K562 (cell line): ENCODE measurements around the gene TGDS. TPM values are rescaled to one million over a fixed set of nuclear protein-coding genes. Genes with fewer than 3 reads are reported as not detected.

Experiments used
- ARID4B ChIP-seq: sonication (generic); formaldehyde crosslinking; IDR thresholded peaks from 2 replicates; pipeline ENCODE4 v1.8.0; 2022; ENCODE audit warnings: mild to moderate bottlenecking, missing genetic modification reagents
- CTCF ChIP-seq, 3 experiments: IDR thresholded peaks in 2 of 3; conservative IDR thresholded peaks in 1 of 3; 2 replicates each; pipeline ENCODE4 v1.5.1; 2011 to 2012; ENCODE audit warnings: low read length in 3 of 3, mild to moderate bottlenecking in 3 of 3, control low read depth in 2 of 3, improper control_type of control experiment in 1 of 3, inconsistent platforms in 1 of 3, low read depth in 1 of 3, mixed read lengths in 1 of 3, moderate library complexity in 1 of 3; ENCODE audit not compliant: insufficient read depth in 2 of 3
- DMBX1 ChIP-seq: fragments of 250-450 bp; sonication (Bioruptor Pico); IDR thresholded peaks from 2 replicates; pipeline ENCODE4 v1.8.0; 2022; ENCODE audit warnings: inconsistent platforms, mild to moderate bottlenecking, moderate library complexity, borderline replicate concordance
- ETV1 ChIP-seq: fragments of 450-650 bp; conservative IDR thresholded peaks from 2 replicates; pipeline ENCODE4 v1.6.1; 2016; ENCODE audit warnings: missing genetic modification characterization, control low read depth, low read depth, missing compliant biosample characterization
- HNRNPUL1 ChIP-seq: fragments of 200-400 bp; formaldehyde crosslinking; IDR thresholded peaks from 2 replicates; pipeline ENCODE4 v1.6.1; 2017; ENCODE audit warnings: low read length
- ILF3 ChIP-seq: fragments of 450-650 bp; IDR thresholded peaks from 2 replicates; pipeline ENCODE4 v1.6.1; 2018; ENCODE audit warnings: antibody characterized with exemption, mild to moderate bottlenecking, moderate library complexity, borderline replicate concordance
- MED1 ChIP-seq: sonication (generic); formaldehyde crosslinking; IDR thresholded peaks from 2 replicates; pipeline ENCODE4 v1.8.1; 2023; ENCODE audit warnings: missing genetic modification reagents, borderline replicate concordance
- NCOR1 ChIP-seq: fragments of 450-650 bp; IDR thresholded peaks from 2 replicates; pipeline ENCODE4 v1.6.1; 2016; ENCODE audit warnings: mild to moderate bottlenecking, moderate library complexity
- RBM25 ChIP-seq: fragments of 200-400 bp; formaldehyde crosslinking; IDR thresholded peaks from 2 replicates; pipeline ENCODE4 v1.6.1; 2018; ENCODE audit warnings: low read length, low read depth, moderate library complexity; ENCODE audit not compliant: severe bottlenecking
- SFPQ ChIP-seq: fragments of 200-400 bp; formaldehyde crosslinking; IDR thresholded peaks from 2 replicates; pipeline ENCODE4 v1.6.1; 2017; ENCODE audit warnings: mild to moderate bottlenecking, low read depth, low read length, moderate library complexity
- TAF9B ChIP-seq: fragments of 450-650 bp; IDR thresholded peaks from 2 replicates; pipeline ENCODE4 v1.6.1; 2018; ENCODE audit warnings: mild to moderate bottlenecking; ENCODE audit not compliant: partially characterized antibody
- ZBTB17 ChIP-seq: fragments of 450-650 bp; formaldehyde crosslinking; IDR thresholded peaks from 2 replicates; pipeline ENCODE4 v1.4.0; 2020; ENCODE audit warnings: mild to moderate bottlenecking
- ZBTB7A ChIP-seq: IDR thresholded peaks from 2 replicates; pipeline ENCODE4 v1.6.1; 2011; ENCODE audit warnings: low read depth, mild to moderate bottlenecking, low read length, moderate library complexity, borderline replicate concordance; ENCODE audit not compliant: control insufficient read depth
- ZNF224 ChIP-seq: sonication (generic); formaldehyde crosslinking; IDR thresholded peaks from 2 replicates; pipeline ENCODE4 v1.8.0; 2022; ENCODE audit warnings: mild to moderate bottlenecking, missing genetic modification reagents
- polyA plus RNA-seq, 8 experiments: library from polyadenylated mRNA; depleted of rRNA in 4 of 8; stranded (reverse) in 5 of 8; unstranded in 3 of 8; fragments of >200 nt; fragmentation: Nextera tagmentation in 2 of 8; fragmentation: Illumina TruSeq in 1 of 8; extraction: Ambion mirVana in 2 of 8; extraction: Trizol in 1 of 8; gene quantifications; 2 replicates each; pipeline versions ENCODE4 v1.2.1 to v1.2.3, GENCODE V29; 2011 to 2014; ENCODE audit warnings: inconsistent platforms in 1 of 8, missing spikeins in 1 of 8
- total RNA-seq, 7 experiments: library from RNA; depleted of rRNA in 6 of 7; stranded (reverse); fragments of >200 nt in 6 of 7; fragmentation: Illumina TruSeq in 2 of 7; extraction: Trizol in 2 of 7; gene quantifications; 2 replicates each; pipeline versions ENCODE4 v1.2.1 to v1.2.3, GENCODE V29; 2011 to 2021; ENCODE audit warnings: low replicate concordance in 1 of 7
- TF ChIP-seq, protein P1 (sequence below): fragments of 450-650 bp; IDR thresholded peaks from 2 replicates; pipeline ENCODE4 v1.6.1; 2018; ENCODE audit not compliant: partially characterized antibody

TGDS gene
- total and polyA plus RNA-seq, 9 of the 15 experiments (the other 6 are each of a cell fraction or from before 2014, with no cell fraction given): 9.9 to 43.7 (median 21.4) TPM

DNA sequence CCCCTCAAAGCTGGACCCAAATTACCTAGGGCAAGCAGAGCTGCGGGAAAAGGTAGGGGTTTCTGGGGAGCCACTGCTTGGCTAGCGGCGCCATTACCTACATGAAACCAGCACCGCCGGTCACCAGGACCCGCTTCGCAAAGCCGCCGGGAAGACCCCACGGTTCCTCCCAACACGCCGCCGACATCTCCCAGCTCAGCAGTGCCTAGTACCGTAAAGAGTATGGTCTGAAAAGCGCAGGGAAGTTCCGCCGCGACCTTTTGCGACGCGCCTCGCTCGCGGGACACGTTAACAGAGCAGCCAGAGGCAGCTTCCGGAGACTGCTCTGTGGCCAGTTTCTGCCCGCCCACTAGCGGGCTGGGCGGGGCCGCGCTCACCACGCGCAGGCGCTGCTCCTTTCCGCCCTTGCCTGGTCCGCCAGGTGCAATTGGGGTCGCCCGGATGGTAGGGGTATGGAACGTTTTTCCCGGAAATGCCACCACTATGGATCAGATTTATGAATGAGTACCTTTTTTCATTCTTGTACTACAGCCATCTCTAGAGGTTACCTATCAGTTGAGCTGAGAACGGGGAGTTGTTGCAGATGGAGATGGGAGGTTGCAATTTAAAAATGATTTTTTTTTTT lies at the start of gene TGDS (continued):
- TF ChIP-seq, protein P1, sequence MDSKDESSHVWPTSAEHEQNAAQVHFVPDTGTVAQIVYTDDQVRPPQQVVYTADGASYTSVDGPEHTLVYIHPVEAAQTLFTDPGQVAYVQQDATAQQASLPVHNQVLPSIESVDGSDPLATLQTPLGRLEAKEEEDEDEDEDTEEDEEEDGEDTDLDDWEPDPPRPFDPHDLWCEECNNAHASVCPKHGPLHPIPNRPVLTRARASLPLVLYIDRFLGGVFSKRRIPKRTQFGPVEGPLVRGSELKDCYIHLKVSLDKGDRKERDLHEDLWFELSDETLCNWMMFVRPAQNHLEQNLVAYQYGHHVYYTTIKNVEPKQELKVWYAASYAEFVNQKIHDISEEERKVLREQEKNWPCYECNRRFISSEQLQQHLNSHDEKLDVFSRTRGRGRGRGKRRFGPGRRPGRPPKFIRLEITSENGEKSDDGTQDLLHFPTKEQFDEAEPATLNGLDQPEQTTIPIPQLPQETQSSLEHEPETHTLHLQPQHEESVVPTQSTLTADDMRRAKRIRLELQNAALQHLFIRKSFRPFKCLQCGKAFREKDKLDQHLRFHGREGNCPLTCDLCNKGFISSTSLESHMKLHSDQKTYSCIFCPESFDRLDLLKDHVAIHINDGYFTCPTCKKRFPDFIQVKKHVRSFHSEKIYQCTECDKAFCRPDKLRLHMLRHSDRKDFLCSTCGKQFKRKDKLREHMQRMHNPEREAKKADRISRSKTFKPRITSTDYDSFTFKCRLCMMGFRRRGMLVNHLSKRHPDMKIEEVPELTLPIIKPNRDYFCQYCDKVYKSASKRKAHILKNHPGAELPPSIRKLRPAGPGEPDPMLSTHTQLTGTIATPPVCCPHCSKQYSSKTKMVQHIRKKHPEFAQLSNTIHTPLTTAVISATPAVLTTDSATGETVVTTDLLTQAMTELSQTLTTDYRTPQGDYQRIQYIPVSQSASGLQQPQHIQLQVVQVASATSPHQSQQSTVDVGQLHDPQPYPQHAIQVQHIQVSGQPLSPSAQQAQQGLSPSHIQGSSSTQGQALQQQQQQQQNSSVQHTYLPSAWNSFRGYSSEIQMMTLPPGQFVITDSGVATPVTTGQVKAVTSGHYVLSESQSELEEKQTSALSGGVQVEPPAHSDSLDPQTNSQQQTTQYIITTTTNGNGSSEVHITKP: peak; percentile 22
- no peak for TF ChIP-seq DMBX1
- peak; percentile 58; the same call in 1 of the 2 replicates for TF ChIP-seq ETV1
- no peak for TF ChIP-seq ZBTB17
- TF ChIP-seq CTCF (IDR thresholded peaks at IDR 0.05 in 2 of 3, conservative IDR thresholded peaks at IDR 0.05 in 1 of 3; ENCODE audit: insufficient read depth in 2 of 3, low read depth in 1 of 3, low read length in 3 of 3): no peak
- peak; percentile 90 for TF ChIP-seq TAF9B
- TF ChIP-seq RBM25: no peak
- peak; percentile 60; the same call in 1 of the 2 replicates for TF ChIP-seq ZBTB7A
- peak; percentile 14; the same call in 1 of the 2 replicates for TF ChIP-seq ARID4B
- no peak for TF ChIP-seq ZNF224 (CRISPR knock-in tag)
- TF ChIP-seq HNRNPUL1: no peak
- 0 out of 2 replicates have a peak, but pooled peaks have one; percentile 5 for TF ChIP-seq NCOR1
- no peak for TF ChIP-seq SFPQ
- TF ChIP-seq MED1 (CRISPR knock-in tag): no peak
- TF ChIP-seq ILF3: no peak
